SK-N-SH (cell line): ENCODE measurements around the gene RRBP1. TPM values are rescaled to one million over a fixed set of nuclear protein-coding genes. Genes with fewer than 3 reads are reported as not detected.

Experiments used
- CTCF ChIA-PET: fragments of 300-600, 350-600 bp; formaldehyde crosslinking; extraction: SDS; loops from one replicate; lab custom pipeline; 2021; lab: Yijun Ruan, JAX
- POLR2A ChIA-PET: fragments of 350-600 bp; sonication (Branson Sonifier 250); formaldehyde crosslinking; extraction: SDS; loops from one replicate; lab custom pipeline; 2020; ENCODE audit warnings: antibody characterized with exemption, inconsistent platforms; lab: Yijun Ruan, JAX
- DNase-seq: peaks from one replicate; pipeline ENCODE4 v3.0.0; 2012
- H2AFZ ChIP-seq: fragments of 200-600 bp; sonication (generic); 2 replicates; pipeline ENCODE4 v1.8.1; 2016; ENCODE audit warnings: antibody characterized with exemption, mild to moderate bottlenecking, low read depth
- H3F3A ChIP-seq: fragments of 200-600 bp; sonication (generic); replicated peaks from 2 replicates; pipeline ENCODE3; 2016; ENCODE audit warnings: antibody characterized with exemption, mild to moderate bottlenecking; ENCODE audit not compliant: insufficient read depth
- H3K27ac ChIP-seq, 2 experiments: fragments of 200-500 bp in 1 of 2; fragments of 200-600 bp in 1 of 2; sonication (Bioruptor generic) in 1 of 2; sonication (generic), shearing (Covaris generic) in 1 of 2; 2 replicates each; pipeline versions ENCODE4 v1.5.1 to v1.6.1; 2014 to 2016; ENCODE audit warnings: low read depth in 2 of 2, inconsistent platforms in 1 of 2, low read length in 1 of 2, mild to moderate bottlenecking in 1 of 2, mixed read lengths in 1 of 2
- H3K27me3 ChIP-seq: fragments of 200-600 bp; sonication (generic), shearing (Covaris generic); 2 replicates; pipeline ENCODE4 v1.6.1; 2016; ENCODE audit warnings: mixed run types; ENCODE audit not compliant: insufficient read depth
- H3K36me3 ChIP-seq, 2 experiments: fragments of 200-500 bp in 1 of 2; fragments of 200-600 bp in 1 of 2; sonication (Bioruptor generic) in 1 of 2; sonication (generic) in 1 of 2; replicated peaks in 1 of 2; 2 replicates each; pipeline versions ENCODE3 to v1.5.1; 2014 to 2016; ENCODE audit warnings: low read length in 1 of 2, mild to moderate bottlenecking in 1 of 2; ENCODE audit not compliant: insufficient read depth in 2 of 2, control insufficient read depth in 1 of 2
- H3K4me1 ChIP-seq, 2 experiments: fragments of 200-500 bp in 1 of 2; fragments of 200-600 bp in 1 of 2; sonication (Bioruptor generic) in 1 of 2; sonication (generic), shearing (Covaris generic) in 1 of 2; 2 replicates each; pipeline versions ENCODE4 v1.5.1 to v1.6.1; 2014 to 2016; ENCODE audit warnings: low read depth in 1 of 2, low read length in 1 of 2, mixed run types in 1 of 2; ENCODE audit not compliant: insufficient read depth in 2 of 2, control insufficient read depth in 1 of 2
- H3K4me2 ChIP-seq: fragments of 200-600 bp; sonication (generic), shearing (Covaris generic); 2 replicates; pipeline ENCODE4 v1.6.1; 2017; ENCODE audit warnings: mixed run types
- H3K4me3 ChIP-seq, 2 experiments: fragments of 200-500 bp in 1 of 2; fragments of 200-600 bp in 1 of 2; sonication (Bioruptor generic) in 1 of 2; sonication (generic), shearing (Covaris generic) in 1 of 2; 2 replicates each; pipeline versions ENCODE4 v1.5.1 to v1.8.1; 2014 to 2016; ENCODE audit warnings: low read depth in 2 of 2, inconsistent platforms in 1 of 2, low read length in 1 of 2, mild to moderate bottlenecking in 1 of 2, mixed read lengths in 1 of 2, moderate library complexity in 1 of 2
- H3K79me2 ChIP-seq: fragments of 200-600 bp; sonication (generic); 2 replicates; pipeline ENCODE4 v1.8.1; 2017; ENCODE audit warnings: mild to moderate bottlenecking; ENCODE audit not compliant: insufficient read depth
- H3K9ac ChIP-seq: fragments of 200-600 bp; sonication (generic); 2 replicates; pipeline ENCODE4 v1.6.1; 2017; ENCODE audit warnings: mixed run types
- H3K9me2 ChIP-seq: fragments of 200-600 bp; sonication (generic); 2 replicates; pipeline ENCODE4 v1.6.1; 2017; ENCODE audit warnings: mixed run types
- H3K9me3 ChIP-seq: fragments of 200-600 bp; sonication (generic); 2 replicates; pipeline ENCODE4 v1.6.1; 2017; ENCODE audit warnings: mixed run types, mild to moderate bottlenecking, moderate library complexity
- H4K20me1 ChIP-seq: fragments of 200-600 bp; sonication (generic); 2 replicates; pipeline ENCODE4 v1.6.1; 2017; ENCODE audit warnings: mild to moderate bottlenecking, mixed run types; ENCODE audit not compliant: insufficient read depth
- ELF1 ChIP-seq: IDR thresholded peaks from 2 replicates; pipeline ENCODE4 v1.4.0; 2012
- EZH2phosphoT487 ChIP-seq: fragments of 200-600 bp; sonication (generic); IDR thresholded peaks from 2 replicates; pipeline ENCODE4 v1.6.1; 2017; ENCODE audit warnings: low read depth, mixed run types, mild to moderate bottlenecking, antibody characterized with exemption, moderate library complexity, borderline replicate concordance
- FOSL2 ChIP-seq: IDR thresholded peaks from 2 replicates; pipeline ENCODE4 v1.4.0; 2012; ENCODE audit warnings: low read depth, mild to moderate bottlenecking, moderate library complexity, borderline replicate concordance
- FOXM1 ChIP-seq: IDR thresholded peaks from 2 replicates; pipeline ENCODE4 v1.4.0; 2012; ENCODE audit warnings: low read depth, mild to moderate bottlenecking
- GABPA ChIP-seq: IDR thresholded peaks from 2 replicates; pipeline ENCODE4 v1.4.0; 2012; ENCODE audit warnings: low read depth, mild to moderate bottlenecking
- GATA2 ChIP-seq: sonication (generic); formaldehyde crosslinking; IDR thresholded peaks from 2 replicates; pipeline ENCODE4 v1.5.0; 2020; ENCODE audit warnings: mild to moderate bottlenecking, missing genetic modification reagents
- IRF3 ChIP-seq: fragments of 150-350 bp; IDR thresholded peaks from 2 replicates; pipeline ENCODE4 v1.6.1; 2016; ENCODE audit warnings: mild to moderate bottlenecking, low read depth, low read length
- MEF2A ChIP-seq: IDR thresholded peaks from 2 replicates; pipeline ENCODE4 v1.4.0; 2012; ENCODE audit warnings: low read depth, borderline replicate concordance
- MXI1 ChIP-seq: IDR thresholded peaks from 2 replicates; pipeline ENCODE4 v1.6.1; 2012; ENCODE audit warnings: mild to moderate bottlenecking, low read depth, low read length, improper control_type of control experiment
- NFIC ChIP-seq: IDR thresholded peaks from 2 replicates; pipeline ENCODE4 v1.4.0; 2012; ENCODE audit warnings: borderline replicate concordance
- POLR2AphosphoS5 ChIP-seq: IDR thresholded peaks from 2 replicates; pipeline ENCODE4 v1.6.1; 2012; ENCODE audit warnings: low read depth, low read length
- RAD21 ChIP-seq: IDR thresholded peaks from 2 replicates; pipeline ENCODE4 v1.6.1; 2012; ENCODE audit warnings: mild to moderate bottlenecking, low read length
- SIN3A ChIP-seq: IDR thresholded peaks from 2 replicates; pipeline ENCODE4 v1.6.1; 2012; ENCODE audit warnings: low read depth, mild to moderate bottlenecking, low read length, moderate library complexity, borderline replicate concordance
- SMC3 ChIP-seq: IDR thresholded peaks from 2 replicates; pipeline ENCODE4 v1.6.1; 2012; ENCODE audit warnings: low read depth, low read length, improper control_type of control experiment
- TAF1 ChIP-seq: IDR thresholded peaks from 2 replicates; pipeline ENCODE4 v1.6.1; 2012; ENCODE audit warnings: low read depth, mild to moderate bottlenecking, low read length, moderate library complexity, borderline replicate concordance
- ZBTB33 ChIP-seq: IDR thresholded peaks from 2 replicates; pipeline ENCODE4 v1.4.0; 2012; ENCODE audit warnings: low read depth, borderline replicate concordance
- WGBS: methylation state at CpG from one replicate; pipeline ENCODE4 v1.1.6; 2017; ENCODE audit warnings: low lambda C conversion rate; 5-methylcytosine and 5-hydroxymethylcytosine counted together
- polyA plus RNA-seq, 3 experiments: library from polyadenylated mRNA; depleted of rRNA; stranded (reverse); fragments of >200 nt; gene quantifications; 2 replicates each; pipeline ENCODE4 v1.2.3, GENCODE V29; 2012
- TF ChIP-seq, protein P1 (sequence below): IDR thresholded peaks from 2 replicates; pipeline ENCODE4; 2012

Gene RRBP1
- polyA plus RNA-seq, 1 of the 3 experiments (the other 2 are of a cell fraction), result 50.2 TPM

GRCh38 chr20:17663486-17663885 is 18.6 kb downstream of the RRBP1 start:
- Histone ChIP-seq H3K36me3 (peaks cover 1 to 12% of the 10 kb centered on the region in 2 experiments), H3K9me3 (no peaks in the 10 kb centered on the region), H3K4me2 (no peak overlapping the region), H3K4me1 (peaks cover 1 to 39% of the 10 kb centered on the region in 2 experiments; a peak in 2 of 4 replicates), H4K20me1 (peaks cover 65% of the 10 kb centered on the region), H3F3A (peaks cover 12% of the 10 kb centered on the region), H2AFZ (no peak overlapping the region), H3K4me3 (no peak overlapping the region), H3K27me3 (no peaks in the 10 kb centered on the region), H3K79me2 (peaks cover 86% of the 10 kb centered on the region), H3K9ac (no peak overlapping the region), H3K27ac (no peak overlapping the region), H3K9me2 (no peaks in the 10 kb centered on the region)
- 92% methylated on average over 5 of the region's 5 CpGs for WGBS
- POLR2A ChIA-PET, result no interaction called here
- CTCF ChIA-PET, result no interaction called here
- no peak for DNase-seq
- TF ChIP-seq MXI1 (no peak), ZBTB33 (no peak), GABPA (no peak), POLR2AphosphoS5 (no peak), NFIC (no peak), IRF3 (no peak), MEF2A (no peak), FOSL2 (no peak), TAF1 (no peak), ELF1 (no peak), FOXM1 (no peak), SIN3A (no peak), RAD21 (no peak), GATA2 (CRISPR knock-in tag) (no peak), EZH2phosphoT487 (no peak), SMC3 (no peak)
- TF ChIP-seq, protein P1, sequence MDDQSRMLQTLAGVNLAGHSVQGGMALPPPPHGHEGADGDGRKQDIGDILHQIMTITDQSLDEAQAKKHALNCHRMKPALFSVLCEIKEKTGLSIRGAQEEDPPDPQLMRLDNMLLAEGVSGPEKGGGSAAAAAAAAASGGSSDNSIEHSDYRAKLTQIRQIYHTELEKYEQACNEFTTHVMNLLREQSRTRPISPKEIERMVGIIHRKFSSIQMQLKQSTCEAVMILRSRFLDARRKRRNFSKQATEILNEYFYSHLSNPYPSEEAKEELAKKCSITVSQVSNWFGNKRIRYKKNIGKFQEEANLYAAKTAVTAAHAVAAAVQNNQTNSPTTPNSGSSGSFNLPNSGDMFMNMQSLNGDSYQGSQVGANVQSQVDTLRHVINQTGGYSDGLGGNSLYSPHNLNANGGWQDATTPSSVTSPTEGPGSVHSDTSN, result no peak
